Testis (tissue), 3 donors: Measurements from ENCODE around the gene SARS1. TPM values are rescaled to one million over a fixed set of nuclear protein-coding genes. Genes with fewer than 3 reads are reported as not detected.

Experiments
- DNase-seq: peaks from one replicate; pipeline ENCODE4 v3.0.0-alpha.2; 2019
- H3K27ac ChIP-seq, 2 donors: fragments of 200-600 bp; sonication (generic); one replicate each; pipeline ENCODE4 v1.5.1; 2019
- H3K27me3 ChIP-seq: fragments of 200-600 bp; sonication (generic); one replicate; pipeline ENCODE4 v1.5.1; 2019
- H3K36me3 ChIP-seq: fragments of 200-600 bp; sonication (generic); one replicate; pipeline ENCODE4 v1.5.1; 2017; ENCODE audit warnings: low read depth; ENCODE audit errors: missing control alignments
- H3K4me1 ChIP-seq: fragments of 200-600 bp; sonication (generic); one replicate; pipeline ENCODE4 v1.5.1; 2019
- H3K4me3 ChIP-seq, 2 donors: fragments of 200-600 bp; sonication (generic); one replicate each; pipeline ENCODE4 v1.5.1; 2017 to 2019
- H3K9me3 ChIP-seq: fragments of 200-600 bp; sonication (generic); one replicate; pipeline ENCODE4 v1.5.1; 2017
- CTCF ChIP-seq, 3 experiments: fragments of 450-650 bp in 2 of 3; fragments of 200-600 bp in 1 of 3; sonication (generic) in 1 of 3; IDR thresholded peaks; one replicate each; pipeline ENCODE4 v1.5.1; 2016 to 2019; ENCODE audit warnings: antibody characterized with exemption in 3 of 3, mild to moderate bottlenecking in 2 of 3, moderate library complexity in 1 of 3
- POLR2A ChIP-seq: fragments of 450-650 bp; IDR thresholded peaks from one replicate; pipeline ENCODE4 v1.6.1; 2017; ENCODE audit warnings: antibody characterized with exemption, mild to moderate bottlenecking, moderate library complexity
- WGBS, 2 donors: methylation state at CpG; one replicate each; pipeline ENCODE4 v1.1.5; 2018; 5-methylcytosine and 5-hydroxymethylcytosine counted together
- intact Hi-C: fragments of 100-400 bp; cut with DNase I; formaldehyde crosslinking; loops from one replicate; pipeline ENCODE4 v1.15.1; 2023; ENCODE audit warnings: low total_unique reads
- polyA plus RNA-seq: library from polyadenylated mRNA; stranded (reverse); fragments of 350-450 nt; fragmentation: Illumina TruSeq; extraction: RNeasy Lipid Tissue Mini Kit (QIAGEN cat#74804); gene quantifications from one replicate; pipeline ENCODE4 v1.2.3, GENCODE V29; 2014; ENCODE audit warnings: low read depth, low replicate concordance; ENCODE audit not compliant: insufficient read depth
- total RNA-seq, 2 donors: library from RNA; depleted of rRNA; stranded (reverse); fragments of >200 nt; gene quantifications; one replicate each; pipeline ENCODE4 v1.2.3, GENCODE V29; 2016

SARS1 gene
- total and polyA plus RNA-seq, 3 donors from 2014 or later = 112 to 149 (median 132) TPM

- peak; percentile 53 for DNase-seq
- 56 to 61% methylated on average over 6 of the region's 6 CpGs for WGBS, 2 donors
- intact Hi-C loops = no loop called here
- peaks cover 29% of the 10 kb centered on the region for H3K4me1 ChIP-seq
- no peak overlapping the region for H3K4me3 ChIP-seq
- no peaks in the 10 kb centered on the region for H3K36me3 ChIP-seq
- H3K9me3 ChIP-seq = no peaks in the 10 kb centered on the region
- no peaks in the 10 kb centered on the region for H3K27me3 ChIP-seq
- TF ChIP-seq CTCF (IDR thresholded peaks at IDR 0.05) (peak; percentile 31 to 57 (median 50)), POLR2A (no peak)
- H3K27ac ChIP-seq = peak overlapping the region; percentile 8 to 68
Measured at GRCh38 chr1:109239409-109240068, 25.8 kb downstream of the SARS1 start.

- Histone ChIP-seq H3K4me1 (peaks cover 29% of the 10 kb centered on the region), H3K27ac (peak overlapping the region; percentile 8 to 68), H3K36me3 (no peaks in the 10 kb centered on the region), H3K4me3 (no peak overlapping the region), H3K9me3 (no peaks in the 10 kb centered on the region), H3K27me3 (no peaks in the 10 kb centered on the region)
- intact Hi-C loops = no loop called here
- 11 to 27% methylated on average over 14 to 26 of the region's 26 CpGs for WGBS, 2 donors
- peak; percentile 78 for DNase-seq
- no peak for TF ChIP-seq CTCF (IDR thresholded peaks at IDR 0.05)
Measured at GRCh38 chr1:109240158-109241152, 26.7 kb downstream of the SARS1 start.

GRCh38 chr1:109241344-109241743 lies 27.6 kb downstream of the SARS1 start:
- 49 to 76% methylated on average over 6 of the region's 6 CpGs for WGBS, 2 donors
- DNase-seq = no peak
- TF ChIP-seq POLR2A = no peak
- Histone ChIP-seq H3K4me1 (peaks cover 29% of the 10 kb centered on the region), H3K27ac (no peak overlapping the region), H3K4me3 (no peak overlapping the region), H3K36me3 (no peaks in the 10 kb centered on the region), H3K9me3 (no peaks in the 10 kb centered on the region), H3K27me3 (no peaks in the 10 kb centered on the region)
- intact Hi-C loops = no loop called here

GRCh38 chr1:109241841-109242345 lies 28.2 kb downstream of the SARS1 start:
- Histone ChIP-seq H3K27ac (no peak overlapping the region), H3K9me3 (no peaks in the 10 kb centered on the region), H3K36me3 (no peaks in the 10 kb centered on the region), H3K4me3 (no peak overlapping the region), H3K4me1 (peaks cover 29% of the 10 kb centered on the region), H3K27me3 (no peaks in the 10 kb centered on the region)
- 46 to 54% methylated on average over 7 to 8 of the region's 8 CpGs for WGBS, 2 donors
- intact Hi-C loops = no loop called here
- no peak for DNase-seq
- TF ChIP-seq CTCF (IDR thresholded peaks at IDR 0.05) = no peak
- TF ChIP-seq POLR2A = no peak

GRCh38 chr1:109242387-109242786 lies 28.7 kb downstream of the SARS1 start:
- no peak for TF ChIP-seq CTCF (IDR thresholded peaks at IDR 0.05)
- TF ChIP-seq POLR2A = no peak

More at GRCh38 chr1:109242387-109242786, 28.7 kb downstream of the SARS1 start:
- no peaks in the 10 kb centered on the region for H3K9me3 ChIP-seq
- peak; percentile 56 for DNase-seq
- no peaks in the 10 kb centered on the region for H3K36me3 ChIP-seq
- WGBS, 2 donors = 29 to 36% methylated on average over 7 of the region's 7 CpGs
- intact Hi-C loops = no loop called here
- H3K27me3 ChIP-seq = no peaks in the 10 kb centered on the region
- no peak overlapping the region for H3K27ac ChIP-seq
- H3K4me3 ChIP-seq = no peak overlapping the region
- peaks cover 29% of the 10 kb centered on the region for H3K4me1 ChIP-seq
